Fibroblast of lung (primary cell): ENCODE results near the gene TENM3. TPM values are rescaled to one million over a fixed set of nuclear protein-coding genes. Genes with fewer than 3 reads are reported as not detected.

Experiments used
- DNase-seq, 2 donors: peaks; one replicate each; pipeline versions ENCODE4 v3.0.0 to v3.0.0-alpha.2; 2010; ENCODE audit warnings: low read depth in 2 of 2
- H2AFZ ChIP-seq: 2 replicates; pipeline ENCODE4 v1.5.1; 2012; ENCODE audit warnings: low read length, control low read depth, inconsistent platforms
- H3K27ac ChIP-seq: 2 replicates; pipeline ENCODE4 v1.5.1; 2011; ENCODE audit warnings: low read length, control low read depth; ENCODE audit not compliant: insufficient read depth
- H3K27me3 ChIP-seq: 2 replicates; pipeline ENCODE4 v1.5.1; 2011; ENCODE audit warnings: mild to moderate bottlenecking, low read length; ENCODE audit not compliant: control insufficient read depth, insufficient read depth
- H3K36me3 ChIP-seq: 2 replicates; pipeline ENCODE4 v1.5.1; 2011; ENCODE audit warnings: low read length; ENCODE audit not compliant: control insufficient read depth, insufficient read depth
- H3K4me1 ChIP-seq: 2 replicates; pipeline ENCODE4 v1.5.1; 2011; ENCODE audit warnings: low read length; ENCODE audit not compliant: control insufficient read depth, insufficient read depth; ENCODE audit errors: extremely low read depth
- H3K4me2 ChIP-seq: 2 replicates; pipeline ENCODE4 v1.5.1; 2011; ENCODE audit warnings: low read length, control low read depth; ENCODE audit not compliant: insufficient read depth; ENCODE audit errors: extremely low read depth
- H3K4me3 ChIP-seq, 4 experiments: fragments of 200-600 bp in 1 of 4; sonication (generic) in 1 of 4; replicated peaks in 1 of 4; 2 replicates each; pipeline ENCODE4 v1.5.1; 2011 to 2016; ENCODE audit warnings: low read length in 4 of 4, low read depth in 3 of 4, mild to moderate bottlenecking in 3 of 4, control low read depth in 2 of 4, inconsistent platforms in 1 of 4, mixed read lengths in 1 of 4; ENCODE audit not compliant: insufficient read depth in 1 of 4; ENCODE audit errors: control extremely low read depth in 1 of 4
- H3K79me2 ChIP-seq: 2 replicates; pipeline ENCODE4 v1.5.1; 2012; ENCODE audit warnings: mild to moderate bottlenecking, low read length, inconsistent platforms; ENCODE audit not compliant: control insufficient read depth, insufficient read depth
- H3K9ac ChIP-seq: 2 replicates; pipeline ENCODE4 v1.5.1; 2011; ENCODE audit warnings: mild to moderate bottlenecking, low read length, control low read depth; ENCODE audit not compliant: insufficient read depth
- H3K9me3 ChIP-seq: 2 replicates; pipeline ENCODE4 v1.5.1; 2012; ENCODE audit warnings: low read depth, low read length; ENCODE audit not compliant: control insufficient read depth, insufficient read depth
- H4K20me1 ChIP-seq: 2 replicates; pipeline ENCODE4 v1.5.1; 2011; ENCODE audit warnings: low read length; ENCODE audit not compliant: control insufficient read depth, insufficient read depth; ENCODE audit errors: extremely low read depth
- EZH2 ChIP-seq: IDR thresholded peaks from 2 replicates; pipeline ENCODE4 v1.5.1; 2012; ENCODE audit warnings: low read length, control low read depth, mild to moderate bottlenecking; ENCODE audit errors: missing control alignments
- polyA plus RNA-seq, 2 donors: library from polyadenylated mRNA; depleted of rRNA in 1 of 2; stranded (reverse) in 1 of 2; unstranded in 1 of 2; fragments of >200 nt; gene quantifications; 2 replicates each; pipeline ENCODE4 v1.2.1, GENCODE V29; 2011 to 2012; ENCODE audit warnings: missing spikeins in 1 of 2
- total RNA-seq: library from RNA; depleted of rRNA; stranded (reverse); fragments of >200 nt; gene quantifications from 2 replicates; pipeline ENCODE4 v1.2.1, GENCODE V29; 2014
- TF ChIP-seq, protein P1 (sequence below), 2 donors: IDR thresholded peaks in 1 of 2; conservative IDR thresholded peaks in 1 of 2; 1 replicate in 1 of 2; 2 replicates in 1 of 2; pipeline ENCODE4 v1.5.1; 2011 to 2012; ENCODE audit warnings: low read length in 2 of 2, control low read depth in 1 of 2, inconsistent platforms in 1 of 2, low read depth in 1 of 2, mild to moderate bottlenecking in 1 of 2

Gene TENM3
- total and polyA plus RNA-seq, 2 donors (not counting 1 experiment from before 2014, with no cell fraction given), result 2.7 to 3.6 TPM

DNA sequence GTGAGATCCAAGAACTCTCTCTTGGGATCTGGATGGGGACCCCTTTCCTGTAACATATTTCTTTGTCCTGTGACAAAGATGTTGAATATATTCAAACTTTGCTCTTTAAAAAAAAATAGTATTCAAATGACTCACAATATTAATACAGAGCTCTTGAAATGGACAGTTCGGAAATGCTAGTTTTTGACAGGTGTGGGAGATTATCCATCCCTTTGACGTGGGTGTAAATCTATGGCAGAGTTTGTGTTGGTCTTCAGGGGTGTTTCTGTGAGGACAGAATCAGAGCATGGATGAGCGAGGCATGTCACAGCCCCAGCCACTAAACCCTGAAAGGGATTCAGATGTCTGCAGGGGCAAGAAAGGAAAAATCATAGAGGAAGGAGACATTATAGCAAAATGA, 25.8 kb downstream of the TENM3 start:
- Histone ChIP-seq H3K9me3 (no peaks in the 10 kb centered on the region), H3K36me3 (no peaks in the 10 kb centered on the region), H2AFZ (no peak overlapping the region), H3K27me3 (no peaks in the 10 kb centered on the region), H4K20me1 (no peaks in the 10 kb centered on the region), H3K9ac (no peak overlapping the region), H3K4me2 (no peak overlapping the region), H3K4me1 (no peaks in the 10 kb centered on the region), H3K27ac (no peak overlapping the region), H3K4me3 (no peak overlapping the region), H3K79me2 (no peaks in the 10 kb centered on the region)
- no peak for DNase-seq
- no peak for TF ChIP-seq EZH2
- TF ChIP-seq, protein P1, sequence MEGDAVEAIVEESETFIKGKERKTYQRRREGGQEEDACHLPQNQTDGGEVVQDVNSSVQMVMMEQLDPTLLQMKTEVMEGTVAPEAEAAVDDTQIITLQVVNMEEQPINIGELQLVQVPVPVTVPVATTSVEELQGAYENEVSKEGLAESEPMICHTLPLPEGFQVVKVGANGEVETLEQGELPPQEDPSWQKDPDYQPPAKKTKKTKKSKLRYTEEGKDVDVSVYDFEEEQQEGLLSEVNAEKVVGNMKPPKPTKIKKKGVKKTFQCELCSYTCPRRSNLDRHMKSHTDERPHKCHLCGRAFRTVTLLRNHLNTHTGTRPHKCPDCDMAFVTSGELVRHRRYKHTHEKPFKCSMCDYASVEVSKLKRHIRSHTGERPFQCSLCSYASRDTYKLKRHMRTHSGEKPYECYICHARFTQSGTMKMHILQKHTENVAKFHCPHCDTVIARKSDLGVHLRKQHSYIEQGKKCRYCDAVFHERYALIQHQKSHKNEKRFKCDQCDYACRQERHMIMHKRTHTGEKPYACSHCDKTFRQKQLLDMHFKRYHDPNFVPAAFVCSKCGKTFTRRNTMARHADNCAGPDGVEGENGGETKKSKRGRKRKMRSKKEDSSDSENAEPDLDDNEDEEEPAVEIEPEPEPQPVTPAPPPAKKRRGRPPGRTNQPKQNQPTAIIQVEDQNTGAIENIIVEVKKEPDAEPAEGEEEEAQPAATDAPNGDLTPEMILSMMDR (conservative IDR thresholded peaks at IDR 0.05 in 1 of 2, IDR thresholded peaks at IDR 0.05 in 1 of 2; ENCODE audit: low read depth in 1 of 2, low read length in 2 of 2), result no peak

DNA sequence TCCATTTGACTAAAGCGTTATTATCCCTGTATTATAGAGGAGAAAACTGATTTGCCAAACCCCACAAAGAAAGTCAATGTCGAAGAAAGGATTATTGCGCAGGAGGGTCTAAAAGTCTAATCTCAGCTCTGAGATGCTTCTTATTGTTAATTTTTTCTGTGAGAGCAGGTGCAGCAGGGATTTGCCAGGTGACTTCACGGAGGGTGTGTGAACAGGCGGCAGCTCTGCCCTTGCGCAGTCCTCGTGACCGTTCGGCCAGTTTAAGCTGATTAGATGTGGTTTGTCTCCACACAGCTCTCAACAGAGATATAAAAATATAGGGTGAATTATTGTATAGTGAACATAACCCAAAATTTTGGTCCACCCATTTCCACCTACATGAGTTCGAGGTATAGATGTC, 28.5 kb downstream of the TENM3 start:
- H3K36me3 ChIP-seq, result no peaks in the 10 kb centered on the region

DNA sequence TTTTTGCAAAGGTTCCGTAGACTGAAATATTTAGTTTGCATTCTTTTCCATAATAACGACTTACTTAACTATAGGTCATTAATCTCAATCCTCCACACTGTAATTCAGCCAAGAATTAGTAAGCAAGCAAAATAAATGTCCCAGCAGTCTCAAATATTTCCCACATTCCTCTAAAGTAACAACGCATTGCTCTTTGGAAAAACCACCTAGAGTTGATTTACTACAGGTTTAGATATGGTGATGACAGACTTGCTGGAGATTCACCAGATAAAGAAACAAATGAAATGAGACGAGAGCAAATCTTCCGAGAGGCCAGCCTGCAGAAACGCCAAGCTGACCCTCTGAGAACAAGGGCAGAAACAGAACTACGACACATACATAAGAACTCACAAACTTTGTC, 28.9 kb downstream of the TENM3 start:
- H3K27me3 ChIP-seq, result no peaks in the 10 kb centered on the region
- no peaks in the 10 kb centered on the region for H3K9me3 ChIP-seq
- TF ChIP-seq EZH2, result no peak
- TF ChIP-seq, protein P1 (conservative IDR thresholded peaks at IDR 0.05 in 1 of 2, IDR thresholded peaks at IDR 0.05 in 1 of 2; ENCODE audit: low read depth in 1 of 2, low read length in 2 of 2), result no peak
- no peak overlapping the region for H3K9ac ChIP-seq
- no peak overlapping the region for H2AFZ ChIP-seq
- H3K79me2 ChIP-seq, result no peaks in the 10 kb centered on the region
- no peak overlapping the region for H3K27ac ChIP-seq
- no peaks in the 10 kb centered on the region for H3K36me3 ChIP-seq
- no peak overlapping the region for H3K4me3 ChIP-seq
- no peak overlapping the region for H3K4me2 ChIP-seq
- H3K4me1 ChIP-seq, result no peaks in the 10 kb centered on the region
- peak in 1 of 2 donors; percentile 88 for DNase-seq
- no peaks in the 10 kb centered on the region for H4K20me1 ChIP-seq

More for the DNA sequence above, 28.5 kb downstream of the TENM3 start:
- no peak for TF ChIP-seq EZH2
- Histone ChIP-seq H3K9ac (no peak overlapping the region), H3K27me3 (no peaks in the 10 kb centered on the region), H3K4me1 (no peaks in the 10 kb centered on the region), H4K20me1 (no peaks in the 10 kb centered on the region), H2AFZ (no peak overlapping the region), H3K27ac (no peak overlapping the region), H3K4me2 (no peak overlapping the region), H3K79me2 (no peaks in the 10 kb centered on the region), H3K9me3 (no peaks in the 10 kb centered on the region), H3K4me3 (no peak overlapping the region)
- DNase-seq, result no peak
